NK-92 (cell line): ENCODE data around the gene PKD1.
"Not testable (repeated sequence)": the region's sequence is repeated elsewhere in the genome, so short reads cannot be mapped to it uniquely, and the experiment has no call there.

Experiments used
- DNase-seq: peaks from one replicate; lab custom pipeline; 2025; ENCODE audit not compliant: unreplicated experiment; lab: John Stamatoyannopoulos, UW

The PKD1 gene

DNA sequence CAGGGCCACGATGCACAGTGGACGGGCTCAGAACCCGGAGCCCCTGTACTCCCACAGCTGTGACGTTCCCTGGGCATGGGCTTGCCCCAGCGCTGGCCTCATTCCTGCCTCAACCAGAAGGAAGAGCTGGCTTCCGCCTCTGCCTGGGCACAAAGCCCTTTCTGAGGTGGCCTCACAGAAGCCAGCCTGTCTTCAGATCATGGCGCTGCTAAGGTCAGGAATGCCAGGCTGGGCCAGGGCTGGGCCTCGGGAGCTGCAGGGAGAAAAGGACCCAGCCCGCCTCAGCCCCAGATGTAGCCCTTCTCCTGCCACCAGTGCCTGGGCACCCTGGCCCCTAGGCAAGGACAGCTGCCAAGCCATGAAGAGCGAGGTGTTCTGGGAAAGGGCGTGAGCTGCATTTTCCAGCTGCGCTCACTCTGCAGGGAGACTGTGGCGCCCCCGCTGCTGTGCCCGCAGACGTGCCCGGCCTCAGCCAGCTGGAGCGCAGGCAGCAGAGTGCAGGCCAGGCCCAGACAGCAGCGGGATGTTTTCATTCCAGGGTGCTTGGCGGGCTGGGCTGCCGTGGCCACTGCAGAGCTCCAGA is 9.4 kb downstream of the PKD1 start:
- not testable (repeated sequence) for DNase-seq

DNA sequence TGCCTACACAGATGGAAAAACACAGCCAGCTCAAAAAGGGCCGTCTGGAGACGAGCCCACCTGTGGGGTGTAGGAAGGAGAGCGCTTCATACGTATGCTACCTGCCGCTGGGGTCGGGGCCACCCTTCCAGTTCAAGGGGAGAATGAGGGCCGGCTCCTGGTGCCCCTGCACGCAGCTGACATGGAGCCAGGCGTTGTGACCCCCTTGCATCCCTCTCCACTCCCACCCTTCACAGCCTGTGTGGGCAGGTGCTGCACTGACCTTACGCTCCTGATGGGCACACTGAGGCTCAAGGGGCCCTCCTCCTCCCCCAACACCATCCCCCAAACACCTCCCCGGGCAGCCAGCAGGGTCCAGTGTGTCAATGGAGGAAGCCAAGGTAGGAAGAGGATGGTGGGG is 10.1 kb downstream of the PKD1 start:
- not testable (repeated sequence) for DNase-seq

DNA sequence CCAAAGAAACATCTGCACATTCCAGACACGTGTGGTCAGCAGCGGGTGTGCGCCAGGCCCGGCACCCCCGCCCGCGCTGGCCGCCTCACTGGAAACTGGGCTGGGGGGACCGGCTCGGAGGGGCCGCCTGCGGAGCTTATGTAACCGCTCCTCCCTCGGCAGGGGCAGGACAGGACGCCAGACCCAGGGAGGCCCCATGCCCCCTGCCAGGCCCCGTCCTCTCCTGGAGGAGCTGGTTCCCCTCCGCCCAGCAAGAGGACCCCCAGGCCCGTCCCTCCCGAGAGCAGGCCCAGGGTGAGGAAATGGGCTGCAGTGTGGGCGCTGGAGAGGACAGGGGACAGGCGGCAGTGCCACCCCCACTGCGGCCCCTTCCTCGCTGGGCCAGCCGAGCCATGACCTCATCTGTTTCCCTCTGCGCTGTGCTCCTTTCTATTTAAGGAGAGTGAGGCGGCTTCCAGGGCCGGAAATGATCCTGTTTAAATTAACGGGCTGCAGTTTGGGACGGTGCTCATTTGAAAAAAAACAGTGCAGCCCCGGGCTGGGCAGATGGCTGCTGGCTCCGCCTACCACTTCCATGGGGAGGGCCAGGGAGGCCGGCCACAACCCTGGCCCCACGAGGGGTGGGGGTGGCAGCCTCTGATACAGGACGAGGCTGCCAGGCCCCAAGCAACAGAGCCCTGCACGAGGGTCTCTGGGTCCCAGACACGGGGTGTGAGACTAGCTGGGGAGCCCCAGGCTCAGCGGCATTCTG is 10.8 kb downstream of the PKD1 start:
- not testable (repeated sequence) for DNase-seq

DNA sequence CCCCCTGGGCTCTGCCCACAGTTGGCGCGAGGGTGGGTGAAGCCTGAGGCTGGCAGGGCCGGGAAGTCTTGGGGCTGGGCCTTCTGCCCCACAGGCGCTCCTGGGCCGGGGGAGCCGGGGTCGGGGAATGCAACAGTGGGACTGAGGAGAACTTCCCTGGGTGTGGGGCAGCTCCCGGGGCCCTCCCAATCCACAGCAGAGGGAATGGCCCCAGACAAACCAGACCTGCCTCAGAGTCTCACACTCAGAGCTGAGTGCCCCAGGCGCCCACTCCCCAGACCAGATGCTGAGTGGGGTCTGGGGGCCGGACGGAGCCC is 11.4 kb downstream of the PKD1 start:
- not testable (repeated sequence) for DNase-seq

DNA sequence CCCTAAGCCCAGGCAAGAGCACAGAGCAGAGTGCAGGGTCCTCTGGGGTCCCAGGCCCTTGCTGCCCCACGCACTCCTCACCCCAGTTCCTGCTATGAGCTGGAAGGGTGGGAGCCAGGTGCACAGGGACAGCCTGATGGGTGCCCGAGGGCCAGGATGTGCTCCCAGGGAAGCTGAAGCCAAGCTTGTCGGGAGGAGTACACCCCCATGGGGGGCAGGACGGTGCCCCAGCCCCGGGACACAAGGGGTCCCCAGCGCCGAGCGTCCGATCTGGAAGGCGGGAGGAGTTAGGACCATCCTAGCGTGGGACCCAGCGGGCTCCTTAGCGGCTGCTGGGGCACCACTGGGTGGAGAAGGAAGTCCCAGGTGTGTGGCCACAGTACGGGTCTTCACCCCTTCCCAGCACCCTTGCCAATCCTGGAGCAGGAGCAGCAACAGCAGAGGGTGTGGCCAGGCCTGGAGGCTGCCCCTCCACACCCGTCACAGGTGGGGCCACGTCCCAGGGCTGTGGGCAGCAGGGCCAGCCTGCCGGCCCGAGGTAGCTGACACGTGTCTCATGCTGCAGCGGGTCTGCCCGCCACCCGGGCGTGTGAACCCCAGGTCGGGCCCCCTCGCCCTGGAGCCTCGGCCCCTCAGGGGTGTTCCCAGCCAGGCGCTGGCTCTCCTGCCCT is 11.9 kb downstream of the PKD1 start:
- DNase-seq: not testable (repeated sequence)

DNA sequence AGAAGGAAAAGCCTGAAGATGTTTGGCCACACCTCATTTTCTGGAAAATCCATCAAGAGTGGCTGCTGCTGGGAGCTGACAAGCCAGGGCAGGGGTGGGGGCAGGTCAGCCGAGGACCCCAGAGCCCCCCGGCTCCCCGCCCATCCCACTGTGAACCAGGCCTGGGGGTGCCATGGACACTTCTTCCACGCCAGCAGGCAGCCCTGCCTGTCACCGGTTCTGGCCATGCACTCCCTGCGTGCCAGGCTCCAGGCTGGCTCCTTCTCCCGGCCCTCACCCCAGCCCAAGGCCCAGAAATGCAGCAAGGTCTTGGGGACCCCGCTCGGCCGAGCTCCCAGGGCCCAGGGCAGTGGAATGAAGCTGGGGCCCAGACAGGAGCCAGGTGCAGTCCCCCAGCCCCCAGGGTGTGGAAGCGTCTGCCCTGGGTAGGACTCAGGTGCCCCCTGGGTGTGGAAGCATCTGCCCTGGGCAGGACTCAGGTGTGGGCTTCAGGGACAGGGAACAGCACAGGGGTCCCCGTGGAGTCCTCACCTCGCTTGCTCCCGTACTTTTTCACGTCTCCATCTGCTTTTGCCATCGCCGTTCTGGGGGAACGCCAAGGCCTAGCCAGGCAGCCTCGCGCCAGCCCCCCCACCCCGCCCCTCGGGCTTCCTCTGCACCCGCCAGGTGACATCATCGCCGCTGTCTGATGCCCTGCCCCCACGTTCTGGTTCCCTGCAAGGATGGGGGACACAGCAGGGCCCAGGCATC is 12.6 kb downstream of the PKD1 start:
- DNase-seq: not testable (repeated sequence)

DNA sequence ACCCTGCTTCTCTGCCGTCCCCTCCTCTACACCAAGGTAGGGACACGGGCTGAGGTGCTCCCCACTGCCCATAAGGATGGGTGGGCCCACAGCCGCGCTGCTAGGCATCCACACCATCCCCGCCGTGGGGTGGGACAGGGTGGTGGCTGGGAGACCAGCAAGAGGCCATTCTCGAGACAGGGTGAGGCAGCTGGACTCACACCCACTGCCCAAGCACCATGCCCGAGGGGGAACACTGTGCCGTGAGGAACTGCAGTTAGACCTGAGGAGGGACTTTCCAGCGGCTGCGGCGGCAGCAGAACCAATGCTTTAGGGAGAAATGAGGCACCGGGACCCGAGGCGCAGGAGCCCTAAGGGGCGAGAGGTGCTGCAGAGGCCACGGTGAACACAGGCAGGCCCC is 13.3 kb downstream of the PKD1 start:
- DNase-seq: no peak

DNA sequence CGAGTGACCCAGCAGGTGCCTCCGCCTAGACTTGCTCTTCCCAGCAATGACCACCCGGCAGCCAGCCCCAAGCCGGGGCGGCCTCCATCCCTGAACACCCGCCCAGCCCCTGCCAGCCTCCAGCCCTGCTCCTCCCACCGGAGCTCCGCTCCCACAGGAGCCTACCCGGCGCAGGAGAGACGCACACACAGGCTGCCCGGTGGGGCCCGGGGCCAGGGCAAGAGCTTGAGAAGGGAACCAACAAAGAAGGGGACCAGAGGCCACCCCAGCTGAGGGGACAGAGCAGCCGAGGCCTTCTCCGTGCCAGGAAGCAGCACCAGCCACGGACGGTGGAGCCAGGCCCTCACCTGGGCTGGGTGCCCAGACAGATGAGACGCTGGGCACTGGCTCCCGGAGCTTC is 13.8 kb downstream of the PKD1 start:
- no peak for DNase-seq

DNA sequence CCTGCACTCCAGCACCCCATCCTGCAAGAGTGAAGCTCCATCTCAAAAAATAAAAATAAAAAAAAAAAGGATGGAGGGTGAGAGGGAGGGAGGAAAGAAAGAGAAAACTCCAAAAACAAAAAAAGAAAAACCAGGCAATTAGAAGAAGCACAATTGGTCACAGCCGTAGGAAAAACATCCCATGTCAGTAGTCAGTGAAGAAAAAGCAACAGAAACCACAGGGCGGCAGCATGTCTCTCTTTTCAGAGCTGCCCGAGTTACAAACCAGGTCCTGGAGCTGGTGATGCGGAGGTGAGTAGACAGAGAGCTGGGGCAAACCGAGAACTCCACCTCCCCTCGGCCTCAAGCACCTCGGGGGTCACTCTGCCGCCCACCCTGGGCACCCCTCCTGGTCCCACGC is 14.4 kb downstream of the PKD1 start:
- DNase-seq: not testable (repeated sequence)

DNA sequence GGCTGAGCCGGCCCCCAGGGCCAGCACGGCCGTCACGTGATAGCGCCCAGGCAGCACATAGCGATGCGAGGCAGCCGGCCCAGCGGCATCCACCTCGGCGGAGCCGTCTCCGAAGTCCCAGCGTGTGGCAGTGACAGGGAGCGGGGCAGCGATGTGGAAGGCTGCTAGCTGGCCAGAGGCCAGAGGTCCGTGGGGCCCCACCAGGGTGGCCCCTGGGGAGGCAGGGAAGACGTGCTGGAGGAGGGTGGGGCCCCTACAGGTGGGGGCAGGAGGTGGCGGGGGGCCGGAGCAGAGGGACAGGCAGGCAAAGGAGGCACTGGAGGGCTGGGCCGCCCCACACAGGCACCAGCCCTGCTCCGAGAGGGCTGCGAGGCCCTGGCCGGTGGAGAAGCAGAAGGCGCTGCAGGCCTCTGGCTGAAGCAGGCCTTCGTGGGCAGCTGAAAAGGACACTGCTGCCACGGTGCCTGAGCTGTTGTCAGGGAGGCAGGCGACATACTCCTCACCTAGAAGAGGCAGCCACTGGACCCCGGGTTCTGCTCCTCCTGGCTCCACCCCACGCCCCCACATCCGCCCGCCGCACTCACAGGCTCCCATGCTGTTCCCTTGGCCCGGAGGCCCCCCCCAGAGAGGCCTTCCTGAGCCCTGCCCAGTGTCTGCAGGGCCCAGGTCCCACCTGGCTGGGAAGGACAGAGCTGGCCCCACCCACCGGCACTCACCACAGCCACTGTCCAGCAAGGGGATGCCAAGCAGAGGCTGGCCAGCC is 17.6 kb downstream of the PKD1 start:
- DNase-seq: not testable (repeated sequence)

DNA sequence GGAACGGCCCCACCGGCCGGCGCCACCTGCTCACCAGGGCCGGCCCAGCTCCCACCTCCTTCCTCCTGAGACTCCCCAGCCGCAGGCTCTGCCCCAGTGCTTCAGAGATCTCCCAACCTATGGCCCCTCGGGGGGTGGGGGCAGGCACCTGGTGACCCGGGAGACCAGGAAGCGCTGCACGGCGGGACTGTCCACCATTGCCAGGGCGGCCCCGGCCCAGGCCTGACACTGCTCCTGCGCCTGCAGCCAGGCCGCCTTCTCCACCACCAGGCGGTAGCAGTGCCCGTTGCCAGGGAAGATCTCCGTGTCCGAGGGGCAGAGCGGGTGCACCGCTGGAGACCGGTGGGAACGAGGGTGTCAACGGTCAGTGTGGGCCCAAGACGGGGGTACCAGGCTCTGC is 18.4 kb downstream of the PKD1 start:
- DNase-seq: not testable (repeated sequence)

DNA sequence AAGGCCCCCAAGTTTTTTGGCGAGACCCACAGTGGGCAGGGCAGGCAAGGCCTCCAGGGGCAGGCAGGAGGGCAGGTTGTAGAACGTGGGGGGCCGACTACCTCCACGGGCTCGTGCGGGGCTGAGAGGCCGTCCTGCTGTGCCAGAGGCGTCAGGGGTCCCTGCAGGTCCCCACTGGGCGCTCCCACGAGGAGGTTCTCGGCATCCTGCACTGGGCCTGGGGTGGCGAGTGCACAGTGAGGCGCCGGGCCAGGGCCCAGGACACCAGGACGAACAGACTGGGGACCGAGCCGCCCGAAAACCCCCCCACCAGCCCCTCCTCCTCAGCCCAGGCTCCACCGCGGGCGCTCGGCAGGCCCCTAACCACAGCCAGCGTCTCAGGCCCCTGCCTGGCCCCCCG is 19.3 kb downstream of the PKD1 start:
- DNase-seq: not testable (repeated sequence)

DNA sequence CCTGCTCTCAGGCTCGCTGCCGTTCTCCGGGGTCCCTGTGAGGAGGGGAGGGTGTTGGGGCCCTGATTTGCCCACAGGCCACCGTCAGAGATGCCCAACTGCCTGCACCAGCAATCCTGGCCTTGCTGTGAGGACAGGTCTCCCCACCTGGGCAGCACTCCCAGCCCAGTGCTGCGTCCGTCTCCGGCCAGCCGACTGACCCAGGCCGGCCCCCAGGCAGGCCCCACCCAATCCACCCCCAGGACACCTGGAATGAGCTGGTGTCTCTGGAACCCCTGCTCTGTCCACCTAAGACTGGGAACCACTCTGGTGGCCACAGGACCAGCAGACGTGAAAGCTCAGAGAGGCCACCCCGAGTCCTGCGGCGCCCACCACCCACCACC is 20.1 kb downstream of the PKD1 start:
- DNase-seq: no peak

DNA sequence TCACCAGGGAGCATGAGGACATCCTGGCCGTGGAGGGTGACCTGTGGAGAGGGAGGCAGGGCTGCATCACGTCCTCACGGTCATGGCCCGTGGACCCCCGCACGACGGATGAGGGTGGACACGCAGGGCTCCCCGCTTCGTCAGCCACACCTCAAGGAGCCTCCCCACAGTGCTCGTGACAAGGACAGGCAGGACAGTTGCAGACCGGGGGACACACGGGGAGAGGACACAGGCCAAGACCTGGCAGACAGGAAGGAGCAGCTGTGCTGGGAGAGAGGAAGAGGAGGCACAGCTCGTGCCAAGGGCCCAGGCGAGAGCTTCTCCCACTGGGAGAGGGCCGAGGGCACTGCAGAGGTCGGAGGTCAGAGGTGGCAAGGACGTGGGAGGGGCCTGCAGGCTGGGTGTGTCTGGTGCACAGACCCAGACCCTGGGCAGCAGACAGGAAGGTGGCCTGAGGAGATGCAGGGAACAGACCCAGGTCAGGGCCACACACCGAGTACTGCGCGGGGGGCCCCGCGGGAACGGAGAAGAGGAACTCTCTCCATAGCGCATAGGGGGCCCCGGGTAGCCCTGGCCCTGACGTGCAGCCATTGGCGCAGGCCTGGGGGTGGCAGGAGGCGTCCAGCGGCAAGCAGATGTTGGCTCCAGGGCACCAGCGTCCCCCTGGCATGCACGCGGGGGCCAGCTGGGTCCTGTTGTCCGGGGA is 20.7 kb downstream of the PKD1 start:
- not testable (repeated sequence) for DNase-seq

DNA sequence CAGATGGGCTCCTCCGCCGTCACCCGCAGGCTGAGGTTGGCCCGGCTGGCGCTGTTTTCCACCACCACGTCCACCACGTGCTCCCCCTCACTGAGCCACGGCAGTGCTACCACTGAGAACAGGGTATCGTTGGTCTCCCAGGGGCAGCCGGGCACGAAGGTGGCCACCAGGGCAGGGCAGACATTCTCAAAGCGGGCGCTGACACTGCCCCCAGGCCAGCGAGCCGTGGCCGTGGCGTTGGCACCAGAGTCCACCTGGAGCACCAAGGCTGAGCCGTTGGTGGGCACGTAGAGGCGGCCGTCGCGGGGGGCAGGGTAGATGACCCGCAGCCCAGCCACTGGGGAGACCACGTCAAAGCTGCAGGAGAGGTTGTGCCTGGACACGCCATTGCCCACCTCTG is 21.5 kb downstream of the PKD1 start:
- DNase-seq: not testable (repeated sequence)

DNA sequence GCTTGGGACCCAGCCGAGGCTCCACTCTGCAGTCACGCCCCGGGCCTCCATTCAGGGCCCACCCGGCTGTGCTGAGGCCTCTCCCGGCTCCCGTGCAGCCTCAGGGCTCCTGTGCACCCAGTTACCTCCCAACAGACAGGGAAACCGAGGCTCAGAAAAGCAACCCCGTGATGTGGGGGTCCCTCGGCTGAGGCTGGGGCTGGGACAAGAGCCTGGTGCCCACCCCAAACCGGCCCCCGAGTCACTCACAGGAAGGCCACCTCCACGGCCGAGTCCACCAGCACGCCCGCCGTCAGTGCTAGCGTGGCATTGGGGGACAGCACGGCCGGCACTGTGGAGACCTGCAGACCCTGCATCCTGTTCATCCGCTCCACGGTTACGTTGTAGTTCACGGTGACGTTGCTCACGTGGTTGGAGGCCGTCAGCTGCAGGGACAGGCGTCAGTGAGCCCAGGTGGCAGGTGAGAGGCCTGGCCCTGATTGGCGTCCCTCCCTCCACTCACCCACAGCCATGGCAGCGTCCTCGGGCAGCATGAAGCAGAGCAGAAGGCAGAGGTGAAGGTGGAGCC is 23.1 kb downstream of the PKD1 start:
- DNase-seq: not testable (repeated sequence)

DNA sequence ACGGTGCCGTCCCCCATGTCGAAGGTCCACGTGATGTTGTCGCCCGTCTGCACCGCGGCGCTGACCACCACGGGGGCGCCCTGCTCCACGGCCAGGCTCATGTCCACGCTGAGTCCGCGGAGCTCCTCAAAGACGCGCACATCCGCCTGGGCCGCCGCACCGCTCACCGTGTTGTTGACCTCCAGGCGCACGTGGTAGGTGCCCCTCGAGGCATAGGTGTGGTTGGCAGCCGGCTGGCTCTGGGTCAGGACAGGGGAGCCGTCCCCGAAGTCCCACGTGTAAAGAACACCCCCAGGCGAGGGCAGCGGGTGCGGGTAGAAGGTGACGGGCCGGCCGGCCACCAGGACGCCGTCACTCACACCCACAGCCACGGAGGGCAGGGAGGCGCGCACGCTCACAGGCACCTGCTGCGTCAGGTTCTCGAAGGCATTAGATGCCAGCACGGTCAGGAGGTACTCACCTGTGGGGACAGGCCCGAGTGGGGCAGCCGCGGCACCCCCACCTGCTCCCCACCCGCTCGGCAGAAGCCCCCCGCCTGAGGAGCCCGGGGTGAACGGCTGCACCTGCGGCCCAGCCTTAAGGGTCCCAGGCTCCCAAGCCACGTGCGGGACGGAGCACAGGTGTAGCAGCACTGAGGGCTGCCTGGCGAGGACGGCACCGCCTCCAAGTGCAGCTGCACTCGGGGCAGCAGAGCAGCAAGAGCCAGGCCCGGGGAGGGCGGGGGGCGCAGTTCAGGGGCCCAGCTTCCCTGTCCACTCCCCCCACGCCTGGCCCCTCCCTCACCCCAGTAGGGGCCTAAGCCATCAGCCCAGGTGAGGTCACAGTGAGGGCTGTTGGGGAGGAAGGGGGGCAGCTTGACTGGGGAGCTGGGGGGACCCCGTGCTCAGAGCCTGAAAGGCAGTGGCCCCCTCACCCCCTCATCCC is 24.0 kb downstream of the PKD1 start:
- DNase-seq: not testable (repeated sequence)

DNA sequence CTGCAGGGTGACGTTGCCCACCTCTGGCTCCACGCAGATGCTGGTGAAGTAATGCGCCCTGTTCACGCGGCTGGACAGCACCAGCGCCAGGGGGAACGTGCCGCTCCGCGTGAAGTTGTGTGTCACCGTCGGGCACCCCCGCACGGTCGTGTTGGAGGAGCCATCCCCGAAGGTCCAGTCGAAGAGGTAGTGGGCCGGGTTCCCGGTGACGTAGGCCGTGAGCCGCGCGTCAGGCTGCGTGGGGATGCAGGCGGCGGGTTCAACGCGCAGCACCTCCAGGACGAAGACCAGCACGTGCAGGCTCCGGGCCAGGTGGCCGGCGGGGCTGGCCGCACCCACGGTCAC is 24.7 kb downstream of the PKD1 start:
- DNase-seq: not testable (repeated sequence)
